SK-N-SH (cell line): ENCODE data around the gene MED19. TPM values are rescaled to one million over a fixed set of nuclear protein-coding genes. Genes with fewer than 3 reads are reported as not detected.
A peak's percentile ranks its signal among the peaks of the same experiment; 100 is the strongest.

Experiments
- EZH2phosphoT487 ChIP-seq: fragments of 200-600 bp; sonication (generic); IDR thresholded peaks from 2 replicates; pipeline ENCODE4 v1.6.1; 2017; ENCODE audit warnings: low read depth, mixed run types, mild to moderate bottlenecking, antibody characterized with exemption, moderate library complexity, borderline replicate concordance
- FOXJ3 ChIP-seq: sonication (generic); formaldehyde crosslinking; IDR thresholded peaks from 2 replicates; pipeline ENCODE4 v1.5.1; 2020; ENCODE audit warnings: mild to moderate bottlenecking, missing genetic modification reagents
- GABPA ChIP-seq: IDR thresholded peaks from 2 replicates; pipeline ENCODE4 v1.4.0; 2012; ENCODE audit warnings: low read depth, mild to moderate bottlenecking
- MAX ChIP-seq: IDR thresholded peaks from 2 replicates; pipeline ENCODE4 v1.4.0; 2012; ENCODE audit warnings: low read depth
- MEF2A ChIP-seq: IDR thresholded peaks from 2 replicates; pipeline ENCODE4 v1.4.0; 2012; ENCODE audit warnings: low read depth, borderline replicate concordance
- MXI1 ChIP-seq: IDR thresholded peaks from 2 replicates; pipeline ENCODE4 v1.6.1; 2012; ENCODE audit warnings: mild to moderate bottlenecking, low read depth, low read length, improper control_type of control experiment
- NFIC ChIP-seq: IDR thresholded peaks from 2 replicates; pipeline ENCODE4 v1.4.0; 2012; ENCODE audit warnings: borderline replicate concordance
- NRF1 ChIP-seq: IDR thresholded peaks from 2 replicates; pipeline ENCODE4 v1.6.1; 2012; ENCODE audit warnings: low read depth, mild to moderate bottlenecking, low read length
- PBX3 ChIP-seq: IDR thresholded peaks from 2 replicates; pipeline ENCODE4; 2012
- POLR2AphosphoS5 ChIP-seq: IDR thresholded peaks from 2 replicates; pipeline ENCODE4 v1.6.1; 2012; ENCODE audit warnings: low read depth, low read length
- RCOR1 ChIP-seq: fragments of 150-350 bp; IDR thresholded peaks from 2 replicates; pipeline ENCODE4 v1.6.1; 2017; ENCODE audit warnings: antibody characterized with exemption, low read length
- REST ChIP-seq: IDR thresholded peaks from 2 replicates; pipeline ENCODE4 v1.6.1; 2012; ENCODE audit warnings: mild to moderate bottlenecking, low read depth, low read length, moderate library complexity
- RFX5 ChIP-seq: IDR thresholded peaks from 2 replicates; pipeline ENCODE4 v1.6.1; 2012; ENCODE audit warnings: mild to moderate bottlenecking, improper control_type of control experiment, low read length
- RXRA ChIP-seq: IDR thresholded peaks from 2 replicates; pipeline ENCODE4 v1.4.0; 2012; ENCODE audit warnings: low read depth, mild to moderate bottlenecking, borderline replicate concordance
- SMC3 ChIP-seq: IDR thresholded peaks from 2 replicates; pipeline ENCODE4 v1.6.1; 2012; ENCODE audit warnings: low read depth, low read length, improper control_type of control experiment
- TAF1 ChIP-seq: IDR thresholded peaks from 2 replicates; pipeline ENCODE4 v1.6.1; 2012; ENCODE audit warnings: low read depth, mild to moderate bottlenecking, low read length, moderate library complexity, borderline replicate concordance
- TEAD4 ChIP-seq: IDR thresholded peaks from 2 replicates; pipeline ENCODE4 v1.4.0; 2012; ENCODE audit warnings: mild to moderate bottlenecking, borderline replicate concordance; ENCODE audit not compliant: insufficient read depth
- USF1 ChIP-seq: IDR thresholded peaks from 2 replicates; pipeline ENCODE4 v1.4.0; 2012; ENCODE audit warnings: low read depth, borderline replicate concordance
- USF2 ChIP-seq: fragments of 150-350 bp; IDR thresholded peaks from 2 replicates; pipeline ENCODE4 v1.6.1; 2017; ENCODE audit warnings: antibody characterized with exemption, low read length, low read depth, borderline replicate concordance
- YY1 ChIP-seq: IDR thresholded peaks from 2 replicates; pipeline ENCODE4 v1.4.0; 2012; ENCODE audit warnings: low read depth, mild to moderate bottlenecking
- ZBTB33 ChIP-seq: IDR thresholded peaks from 2 replicates; pipeline ENCODE4 v1.4.0; 2012; ENCODE audit warnings: low read depth, borderline replicate concordance
- polyA plus RNA-seq, 3 experiments: library from polyadenylated mRNA; depleted of rRNA; stranded (reverse); fragments of >200 nt; gene quantifications; 2 replicates each; pipeline ENCODE4 v1.2.3, GENCODE V29; 2012

MED19 gene
- polyA plus RNA-seq, 1 of the 3 experiments (the other 2 are of a cell fraction): 38.7 TPM

- TF ChIP-seq RFX5: peak; percentile 93
- no peak for TF ChIP-seq EZH2phosphoT487
- peak; percentile 98 for TF ChIP-seq MAX
- TF ChIP-seq NRF1: no peak
- TF ChIP-seq GABPA: peak; percentile 92
- TF ChIP-seq MEF2A: no peak
- TF ChIP-seq POLR2AphosphoS5: peak; percentile 90
- TF ChIP-seq TEAD4: no peak
- peak; percentile 88 for TF ChIP-seq TAF1
- 0 out of 2 replicates have a peak, but pooled peaks have one; percentile 2 for TF ChIP-seq PBX3
- no peak for TF ChIP-seq ZBTB33
- no peak; the same call in 1 of the 2 replicates for TF ChIP-seq NFIC
- TF ChIP-seq USF2: peak; percentile 66
- peak; percentile 97 for TF ChIP-seq MXI1
- 0 out of 2 replicates have a peak, but pooled peaks have one; percentile 20 for TF ChIP-seq REST
- peak; percentile 23; the same call in 1 of the 2 replicates for TF ChIP-seq SMC3
- no peak for TF ChIP-seq RXRA
- peak; percentile 70 for TF ChIP-seq YY1
- TF ChIP-seq FOXJ3 (CRISPR knock-in tag): no peak
- peak; percentile 92 for TF ChIP-seq USF1
- TF ChIP-seq RCOR1: peak; percentile 61; the same call in 1 of the 2 replicates
Observed at GRCh38 chr11:57741132-57742086, 29.4 kb upstream of the MED19 start, which contains the start of gene SELENOH (continued).
